HepG2 (cell line): ENCODE measurements around the gene LITAF.

ENCODE experiments used
- EZH2 ChIP-seq: conservative IDR thresholded peaks from 2 replicates; pipeline ENCODE4 v1.6.1; 2012; ENCODE audit warnings: mild to moderate bottlenecking, low read depth, low read length, moderate library complexity
- FLYWCH1 ChIP-seq: sonication (generic); formaldehyde crosslinking; IDR thresholded peaks from 2 replicates; pipeline ENCODE4 v1.8.1; 2023; ENCODE audit warnings: mild to moderate bottlenecking, missing genetic modification reagents
- HDAC2 ChIP-seq: sonication (generic); formaldehyde crosslinking; IDR thresholded peaks from 2 replicates; pipeline ENCODE4 v1.4.0; 2020; ENCODE audit warnings: missing genetic modification reagents
- KAT2B ChIP-seq: fragments of 150-350 bp; IDR thresholded peaks from 2 replicates; pipeline ENCODE4 v1.6.1; 2014; ENCODE audit warnings: low read depth, low read length, borderline replicate concordance
- KMT2B ChIP-seq: IDR thresholded peaks from 2 replicates; pipeline ENCODE4 v1.6.1; 2016; ENCODE audit warnings: missing genetic modification reagents, missing compliant biosample characterization
- RAD21 ChIP-seq: fragments of 450-650 bp; formaldehyde crosslinking; IDR thresholded peaks from 2 replicates; pipeline ENCODE4 v1.5.0; 2020; ENCODE audit warnings: mild to moderate bottlenecking
- SMARCE1 ChIP-seq: fragments of 450-650 bp; IDR thresholded peaks from 2 replicates; pipeline ENCODE4 v1.6.1; 2017; ENCODE audit warnings: borderline replicate concordance
- ZBTB4 ChIP-seq: sonication (generic); formaldehyde crosslinking; IDR thresholded peaks from 2 replicates; pipeline ENCODE4 v1.4.0; 2020; ENCODE audit warnings: missing genetic modification reagents, mild to moderate bottlenecking, borderline replicate concordance
- ZFP37 ChIP-seq: sonication (generic); formaldehyde crosslinking; IDR thresholded peaks from 2 replicates; pipeline ENCODE4 v1.4.0; 2020; ENCODE audit warnings: missing genetic modification reagents, borderline replicate concordance
- ZNF224 ChIP-seq: sonication (generic); formaldehyde crosslinking; IDR thresholded peaks from 2 replicates; pipeline ENCODE4 v1.5.0; 2020; ENCODE audit warnings: mild to moderate bottlenecking, missing genetic modification reagents
- ZNF589 ChIP-seq: sonication (generic); formaldehyde crosslinking; conservative IDR thresholded peaks from 2 replicates; pipeline ENCODE4 v1.8.0; 2022; ENCODE audit warnings: mild to moderate bottlenecking, moderate library complexity, missing genetic modification reagents
- ZSCAN21 ChIP-seq: sonication (generic); formaldehyde crosslinking; IDR thresholded peaks from 2 replicates; pipeline ENCODE4 v1.8.0; 2022; ENCODE audit warnings: mild to moderate bottlenecking, missing genetic modification reagents, moderate library complexity, borderline replicate concordance
- TF ChIP-seq, protein P1 (sequence below): sonication (generic); formaldehyde crosslinking; IDR thresholded peaks from 2 replicates; pipeline ENCODE4 v1.5.0; 2020; ENCODE audit warnings: mild to moderate bottlenecking, missing genetic modification reagents, moderate library complexity
- TF ChIP-seq, protein P2 (sequence below), 2 experiments: sonication (generic) in 1 of 2; formaldehyde crosslinking in 1 of 2; IDR thresholded peaks; 2 replicates each; pipeline versions ENCODE4 v1.5.1 to v1.6.1; 2011 to 2020; ENCODE audit warnings: borderline replicate concordance in 1 of 2, low read depth in 1 of 2, low read length in 1 of 2, mild to moderate bottlenecking in 1 of 2, missing genetic modification reagents in 1 of 2, moderate library complexity in 1 of 2

DNA sequence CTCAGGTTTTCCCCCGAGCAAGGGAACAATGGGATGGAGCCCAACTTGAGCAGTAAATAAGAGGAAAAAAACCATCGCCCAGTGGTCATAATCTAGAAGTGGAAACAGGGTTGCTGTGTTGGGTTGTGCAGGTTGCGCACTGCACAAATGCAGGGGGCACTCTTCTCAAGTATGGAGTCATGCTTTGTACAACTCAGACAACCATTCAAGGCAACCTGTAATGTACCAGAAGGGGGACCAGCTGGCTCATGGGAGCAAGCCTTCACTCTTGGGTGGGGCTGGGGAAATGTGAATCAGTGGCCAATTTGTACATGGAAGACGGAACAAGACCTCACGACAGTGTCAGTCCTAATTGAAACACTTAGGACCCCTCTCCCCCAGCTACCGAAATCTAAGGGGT, 23.9 kb upstream of the LITAF start:
- TF ChIP-seq, protein P1, sequence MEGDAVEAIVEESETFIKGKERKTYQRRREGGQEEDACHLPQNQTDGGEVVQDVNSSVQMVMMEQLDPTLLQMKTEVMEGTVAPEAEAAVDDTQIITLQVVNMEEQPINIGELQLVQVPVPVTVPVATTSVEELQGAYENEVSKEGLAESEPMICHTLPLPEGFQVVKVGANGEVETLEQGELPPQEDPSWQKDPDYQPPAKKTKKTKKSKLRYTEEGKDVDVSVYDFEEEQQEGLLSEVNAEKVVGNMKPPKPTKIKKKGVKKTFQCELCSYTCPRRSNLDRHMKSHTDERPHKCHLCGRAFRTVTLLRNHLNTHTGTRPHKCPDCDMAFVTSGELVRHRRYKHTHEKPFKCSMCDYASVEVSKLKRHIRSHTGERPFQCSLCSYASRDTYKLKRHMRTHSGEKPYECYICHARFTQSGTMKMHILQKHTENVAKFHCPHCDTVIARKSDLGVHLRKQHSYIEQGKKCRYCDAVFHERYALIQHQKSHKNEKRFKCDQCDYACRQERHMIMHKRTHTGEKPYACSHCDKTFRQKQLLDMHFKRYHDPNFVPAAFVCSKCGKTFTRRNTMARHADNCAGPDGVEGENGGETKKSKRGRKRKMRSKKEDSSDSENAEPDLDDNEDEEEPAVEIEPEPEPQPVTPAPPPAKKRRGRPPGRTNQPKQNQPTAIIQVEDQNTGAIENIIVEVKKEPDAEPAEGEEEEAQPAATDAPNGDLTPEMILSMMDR (CRISPR knock-in tag), result no peak
- no peak for TF ChIP-seq ZBTB4
- no peak for TF ChIP-seq ZFP37
- TF ChIP-seq KAT2B, result no peak
- no peak for TF ChIP-seq KMT2B
- TF ChIP-seq RAD21 (CRISPR knock-in tag), result no peak
- no peak for TF ChIP-seq EZH2
- TF ChIP-seq, protein P2, sequence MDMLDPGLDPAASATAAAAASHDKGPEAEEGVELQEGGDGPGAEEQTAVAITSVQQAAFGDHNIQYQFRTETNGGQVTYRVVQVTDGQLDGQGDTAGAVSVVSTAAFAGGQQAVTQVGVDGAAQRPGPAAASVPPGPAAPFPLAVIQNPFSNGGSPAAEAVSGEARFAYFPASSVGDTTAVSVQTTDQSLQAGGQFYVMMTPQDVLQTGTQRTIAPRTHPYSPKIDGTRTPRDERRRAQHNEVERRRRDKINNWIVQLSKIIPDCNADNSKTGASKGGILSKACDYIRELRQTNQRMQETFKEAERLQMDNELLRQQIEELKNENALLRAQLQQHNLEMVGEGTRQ (IDR thresholded peaks at IDR 0.05; ENCODE audit: low read depth, low read length), result no peak
- TF ChIP-seq, protein P2 (CRISPR knock-in tag; IDR thresholded peaks at IDR 0.05; ENCODE audit: borderline replicate concordance), result no peak
- no peak for TF ChIP-seq ZNF224 (CRISPR knock-in tag)
- TF ChIP-seq FLYWCH1 (CRISPR knock-in tag), result no peak
- no peak for TF ChIP-seq SMARCE1
- no peak for TF ChIP-seq ZSCAN21 (CRISPR knock-in tag)
- TF ChIP-seq ZNF589 (CRISPR knock-in tag), result no peak
- TF ChIP-seq HDAC2, result no peak
